Activated CD4-positive, alpha-beta T cell treated with anti-CD3 and anti-CD28 coated beads, Interleukin-2, amount 50 U/mL, for 48 hours (primary cell): ENCODE results near the gene FRMD7.

Source experiments
- DNase-seq, 2 experiments: peaks; one replicate each; pipeline ENCODE4 v3.0.0-alpha.2; 2020

The FRMD7 gene

DNA sequence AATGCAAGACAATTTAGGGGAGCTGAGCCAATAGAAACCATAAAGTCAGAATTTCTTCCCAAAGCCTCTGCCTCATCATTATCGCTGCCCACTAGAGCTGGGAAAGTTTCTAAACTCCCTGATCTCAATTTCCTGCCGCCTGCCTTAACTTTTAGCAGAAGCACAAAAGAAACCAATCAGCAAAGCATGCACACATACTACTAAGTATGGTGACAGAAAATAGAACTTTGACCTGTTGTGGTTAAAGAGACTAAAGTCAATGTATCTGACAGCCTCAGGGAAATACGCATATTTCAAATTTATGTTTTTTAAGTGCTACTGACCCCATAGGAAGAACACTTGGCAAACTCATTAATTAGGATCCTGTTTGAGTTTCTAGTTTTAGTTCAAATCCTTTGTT is 94.7 kb downstream of the FRMD7 start:
- no peak for DNase-seq

DNA sequence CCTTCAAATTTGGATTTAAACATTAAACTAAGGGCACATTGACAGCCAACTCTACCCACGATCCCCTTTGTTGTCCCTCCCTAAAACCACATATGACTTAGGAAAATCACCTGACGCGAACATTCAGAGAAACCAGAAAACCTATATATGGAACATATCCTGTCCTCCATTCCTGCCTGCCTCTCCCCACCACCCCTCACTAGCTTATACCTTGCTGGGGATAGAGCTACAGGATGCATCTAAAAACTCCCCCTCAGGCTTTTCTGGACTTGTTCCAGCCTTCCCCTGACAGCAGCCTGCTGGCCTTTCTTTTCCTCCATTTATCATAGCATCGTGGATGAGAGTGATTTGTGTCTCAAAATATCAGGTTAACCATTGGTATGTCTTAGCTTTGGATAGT is 96.0 kb downstream of the FRMD7 start:
- DNase-seq = no peak

DNA sequence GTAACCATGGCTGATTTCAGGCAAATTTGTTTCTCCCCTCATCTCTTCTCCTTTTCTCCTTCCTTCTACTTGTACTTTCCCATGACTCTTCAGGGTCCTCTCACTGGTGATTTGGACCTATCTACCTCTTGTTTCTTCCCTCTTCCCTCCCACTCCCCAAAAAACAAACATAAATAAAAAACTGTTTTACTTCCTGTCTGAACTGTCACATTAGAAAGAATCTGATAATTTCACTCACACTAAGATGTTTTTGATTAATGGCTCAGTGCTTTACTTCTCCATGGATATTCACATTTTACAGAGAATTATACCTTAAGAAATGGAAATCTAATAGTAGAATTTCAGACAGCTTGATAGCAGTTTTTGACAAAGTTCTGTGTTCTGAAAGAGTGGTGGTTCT is 97.6 kb downstream of the FRMD7 start:
- no peak for DNase-seq
